GM19397 (cell line): ENCODE measurements around the gene FAF2.

ENCODE experiments used
- ATAC-seq: cut with Tn5 transposase; IDR thresholded peaks from one replicate; pipeline ENCODE4 v1.9.1; 2021; ENCODE audit warnings: mild to moderate bottlenecking, moderate library complexity; ENCODE audit not compliant: unreplicated experiment

Gene FAF2

DNA sequence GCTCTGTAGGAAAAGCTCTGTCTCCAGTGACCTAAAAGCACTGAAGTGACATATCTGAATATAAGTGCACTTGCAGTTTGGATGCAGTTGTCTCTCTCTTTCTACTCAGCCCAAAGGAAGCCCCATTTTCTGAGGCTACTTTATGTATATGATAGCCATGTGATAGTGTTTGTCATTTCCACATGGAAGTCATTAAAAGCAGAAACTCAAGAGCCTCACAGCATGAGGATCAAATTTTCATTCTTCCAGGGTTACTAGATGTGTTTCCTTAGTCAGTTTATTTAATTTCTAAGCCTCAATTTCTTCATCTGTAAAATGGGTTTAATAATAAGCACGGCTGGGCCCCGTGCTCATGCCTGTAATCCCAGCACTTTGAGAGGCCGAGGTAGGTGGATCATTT, 52.3 kb downstream of the FAF2 start:
- ATAC-seq = no peak

DNA sequence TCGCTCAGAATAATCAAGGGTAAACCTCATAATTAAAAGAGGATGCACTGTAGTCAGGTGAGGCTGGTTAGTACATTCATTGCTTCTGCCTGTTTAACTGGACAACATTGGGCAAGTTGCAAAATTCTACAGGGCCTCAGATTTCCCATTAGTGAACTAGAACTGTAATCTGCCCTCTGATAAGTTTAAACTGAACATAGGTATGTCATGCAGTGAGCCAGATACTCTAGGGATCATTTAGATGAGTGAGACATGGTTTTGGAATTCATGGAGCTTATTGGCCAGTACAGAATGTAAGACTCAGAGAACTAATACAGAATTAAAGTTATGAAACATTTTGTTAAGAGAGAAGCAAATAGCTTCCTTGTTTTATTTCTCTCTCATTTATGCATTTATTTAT, 53.1 kb downstream of the FAF2 start:
- ATAC-seq = no peak

GRCh38 chr5:176503496-176503895, 55.3 kb downstream of the FAF2 start:
- ATAC-seq = no peak

DNA sequence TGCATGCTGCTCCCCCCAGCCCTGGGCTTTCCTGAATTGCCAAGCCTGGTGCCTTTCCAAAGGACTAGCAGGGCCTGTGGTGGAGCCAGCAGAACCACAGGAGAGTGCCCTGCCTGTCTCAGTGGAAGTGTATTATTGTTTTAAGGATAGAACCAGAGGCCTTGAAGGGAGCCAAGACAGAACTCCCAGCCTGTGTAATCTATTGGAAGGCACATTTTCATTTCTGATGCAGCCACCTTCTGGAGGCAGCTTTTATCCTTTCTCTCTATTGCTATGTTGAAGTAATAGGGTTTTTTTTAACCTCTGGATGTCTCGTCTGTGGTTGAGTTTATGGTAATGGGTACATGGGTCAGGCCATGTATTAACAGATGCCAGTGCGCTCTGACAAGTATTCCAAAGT, 59.7 kb downstream of the FAF2 start:
- ATAC-seq = no peak

- ATAC-seq = no peak
Observed at GRCh38 chr5:176508603-176509002, 60.4 kb downstream of the FAF2 start.

GRCh38 chr5:176513788-176514187, 65.6 kb downstream of the FAF2 start:
- ATAC-seq = no peak

- no peak for ATAC-seq
Observed at GRCh38 chr5:176514244-176514950, 66.2 kb downstream of the FAF2 start.

- no peak for ATAC-seq
Observed at GRCh38 chr5:176515396-176515795, 67.2 kb downstream of the FAF2 start.

GRCh38 chr5:176517053-176517661, 69.0 kb downstream of the FAF2 start:
- no peak for ATAC-seq

GRCh38 chr5:176519810-176520720, 71.9 kb downstream of the FAF2 start:
- no peak for ATAC-seq

DNA sequence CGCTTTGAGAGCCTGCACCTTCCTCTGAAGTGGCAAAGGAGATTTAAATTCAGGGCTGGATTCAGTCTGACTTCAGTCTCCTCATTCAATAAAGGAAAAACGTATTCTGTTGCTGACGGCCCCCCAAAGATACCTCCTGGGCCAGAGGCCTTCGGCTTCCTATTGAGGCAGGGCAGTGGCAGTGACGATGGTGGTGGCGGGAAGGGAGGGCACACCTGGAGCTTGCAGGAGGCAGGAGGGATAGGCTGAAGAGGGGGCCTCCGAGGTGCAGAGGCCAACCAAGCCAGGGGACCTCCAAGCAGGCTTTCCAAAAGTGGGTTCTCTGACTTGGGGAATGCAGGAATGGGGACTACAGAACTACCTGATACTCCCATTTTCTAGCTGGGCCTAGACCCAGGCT, 73.1 kb downstream of the FAF2 start:
- no peak for ATAC-seq

DNA sequence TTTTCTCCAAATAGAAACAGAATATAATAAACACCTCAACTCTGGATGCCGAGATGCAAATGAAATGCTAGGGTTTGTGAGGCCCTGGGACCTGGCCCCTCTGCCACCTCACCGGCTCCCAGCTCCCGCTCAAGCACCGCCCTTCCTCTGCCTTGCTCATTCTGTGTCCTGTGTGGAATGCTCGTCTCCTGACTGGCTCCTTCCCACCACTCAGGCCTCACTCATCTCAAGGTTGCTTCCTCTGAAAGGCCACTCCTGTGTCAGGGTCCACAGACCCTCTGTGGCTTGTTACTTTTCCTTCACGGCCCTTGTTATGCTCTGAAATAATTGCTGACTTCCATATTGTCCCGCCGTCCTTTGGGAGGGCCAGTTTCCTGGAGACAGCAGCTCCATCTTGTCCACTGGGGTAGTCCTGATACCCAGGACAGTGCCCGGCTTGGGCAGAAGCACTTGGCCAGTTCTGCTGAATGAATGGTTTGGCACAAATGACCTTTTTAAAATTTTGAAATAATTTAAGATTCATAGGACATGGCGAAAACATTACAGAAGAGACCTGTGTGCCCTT, 73.6 kb downstream of the FAF2 start:
- ATAC-seq = no peak

- ATAC-seq = no peak
Observed at GRCh38 chr5:176524138-176524537, 76.0 kb downstream of the FAF2 start.

- ATAC-seq = no peak
Observed at GRCh38 chr5:176524987-176525386, 76.8 kb downstream of the FAF2 start.

DNA sequence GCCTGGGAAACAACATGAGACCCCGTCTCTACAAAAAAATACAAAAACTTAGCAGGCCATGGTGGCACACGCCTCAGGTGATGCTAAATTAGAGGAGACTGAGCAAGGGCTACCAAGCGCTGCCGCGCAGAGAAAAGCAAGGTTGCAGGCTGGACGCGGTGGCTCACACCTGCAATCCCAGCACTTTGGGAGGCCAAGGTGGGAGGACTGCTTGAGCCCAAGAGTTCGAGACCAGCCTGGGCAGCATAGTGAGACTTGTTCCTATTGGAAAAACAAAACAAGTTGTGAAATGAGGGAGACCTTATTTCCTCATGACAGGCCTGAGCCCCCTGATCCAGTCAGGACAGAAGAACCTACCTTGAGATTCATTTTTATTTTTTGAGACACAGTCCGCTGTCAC, 77.5 kb downstream of the FAF2 start:
- ATAC-seq = no peak

GRCh38 chr5:176526462-176526861, 78.3 kb downstream of the FAF2 start:
- ATAC-seq = no peak

- ATAC-seq = no peak
Observed at GRCh38 chr5:176527246-176528222, 79.3 kb downstream of the FAF2 start.

DNA sequence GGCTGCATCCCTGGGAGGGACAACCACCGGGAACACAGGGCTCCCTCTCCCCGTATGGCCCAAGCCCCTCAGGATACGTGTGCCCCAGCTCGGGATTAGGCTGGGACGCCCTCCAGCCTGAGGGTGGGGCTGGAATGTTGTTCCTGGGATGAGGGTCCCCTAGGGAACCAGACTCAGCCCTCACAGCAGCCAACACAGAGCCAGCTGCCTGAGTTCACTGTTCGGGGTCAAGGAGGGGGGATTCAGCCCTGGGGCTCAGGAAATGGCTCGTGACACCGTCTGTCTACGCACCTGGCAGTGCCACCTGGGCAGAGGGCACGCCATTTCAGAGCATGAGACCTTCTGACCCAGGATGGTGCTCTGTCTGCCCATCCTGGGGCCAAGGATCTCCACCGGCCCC, 80.1 kb downstream of the FAF2 start:
- ATAC-seq = no peak

DNA sequence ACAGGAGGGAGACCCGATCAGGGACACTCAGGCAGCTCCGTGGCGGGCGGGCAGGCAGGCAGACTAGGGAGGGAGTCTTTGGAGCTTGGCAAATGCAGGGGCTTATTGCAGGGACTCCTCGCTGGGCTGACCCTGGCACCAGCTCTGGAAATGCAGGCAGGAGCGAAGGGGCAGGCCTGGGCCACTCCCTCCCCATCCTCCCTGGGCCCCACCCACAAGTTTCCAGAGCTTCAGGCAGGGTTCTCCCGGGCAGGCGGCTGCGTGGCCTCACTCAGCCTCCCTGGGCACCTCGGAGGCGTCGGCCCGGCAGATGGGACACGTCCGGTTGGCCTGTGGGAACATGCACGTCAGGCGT, 80.6 kb downstream of the FAF2 start:
- no peak for ATAC-seq

DNA sequence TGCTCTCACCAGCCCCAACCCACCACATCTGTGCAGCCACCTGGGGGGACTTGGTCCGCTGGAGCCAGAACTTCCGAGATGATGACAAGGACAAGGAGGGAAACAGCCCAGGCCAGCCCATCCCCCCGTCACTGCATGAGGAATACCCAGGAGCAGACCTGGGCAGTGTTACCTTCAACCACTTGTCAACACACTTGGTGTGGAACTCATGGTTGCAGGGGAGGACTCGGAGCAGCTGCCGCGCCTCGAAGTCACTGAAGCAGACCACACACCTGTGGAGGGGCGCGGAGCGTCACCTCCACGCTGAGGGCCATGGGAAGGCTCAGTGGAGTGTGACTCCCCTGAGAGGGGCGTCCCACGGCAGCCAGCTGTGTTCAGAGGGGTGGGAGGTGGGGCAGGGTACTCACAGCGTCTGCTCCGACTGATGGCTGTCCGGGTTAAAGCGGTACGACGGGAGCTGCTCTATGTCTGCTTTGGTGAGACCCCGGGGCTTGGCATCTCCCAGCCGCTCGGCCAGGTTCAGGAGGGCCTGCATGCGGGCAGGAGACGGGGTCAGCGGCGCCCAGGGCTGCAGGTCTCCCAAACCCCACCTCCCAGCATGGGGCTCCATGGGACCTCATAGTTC, 81.0 kb downstream of the FAF2 start:
- no peak for ATAC-seq
